ENCODE data around the gene SLC26A5.

SLC26A5 gene

DNA sequence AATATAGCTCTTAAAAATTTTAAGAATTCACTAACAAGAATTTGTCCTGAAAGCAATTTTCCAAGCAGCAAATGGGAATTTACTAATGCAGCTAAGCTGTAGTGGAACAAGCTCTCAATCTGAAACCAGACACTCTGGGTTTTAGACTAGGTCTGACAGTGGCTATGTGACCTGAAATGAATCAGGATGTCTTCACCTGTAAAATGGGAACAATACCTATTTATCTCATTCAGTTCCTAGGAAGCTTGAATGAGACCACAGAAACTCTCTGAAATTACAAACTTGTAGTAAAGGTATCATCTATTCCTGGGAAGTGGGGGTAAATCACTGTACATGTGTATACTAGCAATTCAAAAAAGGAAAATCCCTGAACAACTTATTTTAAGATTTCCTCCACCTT lies 102.7 kb downstream of the SLC26A5 start:
- no peak overlapping the region for H3K27ac ChIP-seq
- no peak overlapping the region for H2AFZ ChIP-seq
- TF ChIP-seq, protein P1, sequence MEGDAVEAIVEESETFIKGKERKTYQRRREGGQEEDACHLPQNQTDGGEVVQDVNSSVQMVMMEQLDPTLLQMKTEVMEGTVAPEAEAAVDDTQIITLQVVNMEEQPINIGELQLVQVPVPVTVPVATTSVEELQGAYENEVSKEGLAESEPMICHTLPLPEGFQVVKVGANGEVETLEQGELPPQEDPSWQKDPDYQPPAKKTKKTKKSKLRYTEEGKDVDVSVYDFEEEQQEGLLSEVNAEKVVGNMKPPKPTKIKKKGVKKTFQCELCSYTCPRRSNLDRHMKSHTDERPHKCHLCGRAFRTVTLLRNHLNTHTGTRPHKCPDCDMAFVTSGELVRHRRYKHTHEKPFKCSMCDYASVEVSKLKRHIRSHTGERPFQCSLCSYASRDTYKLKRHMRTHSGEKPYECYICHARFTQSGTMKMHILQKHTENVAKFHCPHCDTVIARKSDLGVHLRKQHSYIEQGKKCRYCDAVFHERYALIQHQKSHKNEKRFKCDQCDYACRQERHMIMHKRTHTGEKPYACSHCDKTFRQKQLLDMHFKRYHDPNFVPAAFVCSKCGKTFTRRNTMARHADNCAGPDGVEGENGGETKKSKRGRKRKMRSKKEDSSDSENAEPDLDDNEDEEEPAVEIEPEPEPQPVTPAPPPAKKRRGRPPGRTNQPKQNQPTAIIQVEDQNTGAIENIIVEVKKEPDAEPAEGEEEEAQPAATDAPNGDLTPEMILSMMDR (IDR thresholded peaks at IDR 0.05) = no peak
- no peaks in the 10 kb centered on the region for H3K27me3 ChIP-seq (ENCODE audit: control insufficient read depth, insufficient read depth, low read length)
- peak overlapping the region; percentile 91 for H3K4me3 ChIP-seq (ENCODE audit: low read depth, low read length)
- peaks cover 7% of the 10 kb centered on the region for H3K4me1 ChIP-seq
- no peaks in the 10 kb centered on the region for H3K9me3 ChIP-seq (ENCODE audit: control insufficient read depth, low read length)
- no peaks in the 10 kb centered on the region for H3K36me3 ChIP-seq (ENCODE audit: control insufficient read depth, insufficient read depth, low read length)
- peak overlapping the region; percentile 94 for H3K4me2 ChIP-seq (ENCODE audit: low read length)
- no peak overlapping the region for H3K9ac ChIP-seq
- H3K79me2 ChIP-seq = peaks cover 31% of the 10 kb centered on the region

DNA sequence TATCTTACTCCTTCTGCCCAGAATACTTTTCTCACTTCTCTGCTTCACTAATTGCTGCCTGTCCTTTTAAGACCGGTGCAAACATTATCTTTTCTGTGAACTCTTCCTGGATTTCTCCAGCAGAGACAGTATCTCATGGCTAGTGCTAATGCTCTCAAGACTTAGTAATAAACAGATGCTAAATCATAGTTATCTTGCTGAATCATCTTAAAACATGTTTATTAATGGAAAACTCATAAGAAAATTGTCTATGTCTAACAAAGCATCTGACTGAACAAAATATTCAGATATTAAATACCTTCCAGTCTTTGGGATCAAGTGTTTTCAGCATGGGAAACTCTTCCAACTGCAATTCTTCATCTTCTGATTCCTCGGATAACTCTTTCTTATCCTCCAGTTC lies 104.5 kb downstream of the SLC26A5 start:
- Histone ChIP-seq H3K4me2 (ENCODE audit: low read length) (no peak overlapping the region), H3K79me2 (peaks cover 26% of the 10 kb centered on the region), H3K27me3 (ENCODE audit: control insufficient read depth, insufficient read depth, low read length) (no peaks in the 10 kb centered on the region), H3K36me3 (ENCODE audit: control insufficient read depth, insufficient read depth, low read length) (no peaks in the 10 kb centered on the region), H3K9ac (no peak overlapping the region), H2AFZ (no peak overlapping the region), H3K4me1 (peaks cover 7% of the 10 kb centered on the region), H3K9me3 (ENCODE audit: control insufficient read depth, low read length) (no peaks in the 10 kb centered on the region), H3K4me3 (ENCODE audit: low read depth, low read length) (no peak overlapping the region), H3K27ac (no peak overlapping the region)
- TF ChIP-seq, protein P1 (IDR thresholded peaks at IDR 0.05) = no peak

DNA sequence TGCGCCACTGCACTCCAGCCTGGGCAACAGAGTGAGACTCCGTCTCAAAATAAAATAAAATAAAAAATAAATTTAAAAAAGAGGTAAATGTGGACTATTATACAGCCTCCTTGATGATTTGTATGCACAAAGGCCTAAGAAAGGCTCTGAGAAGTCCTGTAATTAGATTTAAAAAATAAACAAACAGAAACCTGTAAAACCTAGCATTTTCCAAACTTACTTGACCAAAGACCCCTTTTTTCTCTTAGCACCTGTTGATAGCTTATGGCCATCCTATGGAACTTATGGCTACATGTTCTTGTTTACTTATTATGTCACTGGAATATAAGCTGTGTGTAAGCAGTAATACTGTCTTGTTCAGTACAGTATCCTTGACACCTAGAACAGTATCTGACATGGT lies 107.1 kb downstream of the SLC26A5 start:
- Histone ChIP-seq H3K4me2 (ENCODE audit: low read length) (no peak overlapping the region), H2AFZ (no peak overlapping the region), H3K36me3 (ENCODE audit: control insufficient read depth, insufficient read depth, low read length) (no peaks in the 10 kb centered on the region), H3K79me2 (peaks cover 12% of the 10 kb centered on the region), H3K27ac (no peak overlapping the region), H3K27me3 (ENCODE audit: control insufficient read depth, insufficient read depth, low read length) (no peaks in the 10 kb centered on the region), H3K4me1 (peaks cover 6% of the 10 kb centered on the region), H3K9me3 (ENCODE audit: control insufficient read depth, low read length) (no peaks in the 10 kb centered on the region), H3K9ac (no peak overlapping the region), H3K4me3 (ENCODE audit: low read depth, low read length) (no peak overlapping the region)
- TF ChIP-seq, protein P1 (IDR thresholded peaks at IDR 0.05) = no peak

DNA sequence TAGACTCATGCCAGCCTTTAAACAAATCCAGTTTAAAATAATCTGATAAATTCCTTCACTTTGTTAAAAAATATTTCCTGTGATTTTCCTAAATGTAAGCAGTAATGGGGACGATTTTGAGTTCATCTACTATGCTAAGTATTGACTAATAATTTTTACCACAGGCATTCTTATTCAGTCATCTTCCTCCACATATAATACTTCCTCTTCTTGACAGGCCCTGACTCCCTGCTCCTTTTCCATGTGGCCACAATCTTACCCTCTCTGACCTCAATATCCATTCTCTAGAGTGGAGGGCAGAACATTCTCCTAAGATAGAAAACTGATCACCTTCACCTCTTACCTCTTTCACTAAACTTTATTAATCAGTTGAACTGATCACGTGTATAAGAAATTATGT lies 109.2 kb downstream of the SLC26A5 start:
- TF ChIP-seq, protein P1 (IDR thresholded peaks at IDR 0.05) = no peak
- Histone ChIP-seq H3K9ac (no peak overlapping the region), H3K4me3 (ENCODE audit: low read depth, low read length) (no peak overlapping the region), H3K4me2 (ENCODE audit: low read length) (no peak overlapping the region), H3K4me1 (no peaks in the 10 kb centered on the region), H3K27me3 (ENCODE audit: control insufficient read depth, insufficient read depth, low read length) (no peaks in the 10 kb centered on the region), H3K36me3 (ENCODE audit: control insufficient read depth, insufficient read depth, low read length) (no peaks in the 10 kb centered on the region), H3K79me2 (peaks cover 3% of the 10 kb centered on the region), H3K27ac (no peak overlapping the region), H2AFZ (no peak overlapping the region), H3K9me3 (ENCODE audit: control insufficient read depth, low read length) (no peaks in the 10 kb centered on the region)

DNA sequence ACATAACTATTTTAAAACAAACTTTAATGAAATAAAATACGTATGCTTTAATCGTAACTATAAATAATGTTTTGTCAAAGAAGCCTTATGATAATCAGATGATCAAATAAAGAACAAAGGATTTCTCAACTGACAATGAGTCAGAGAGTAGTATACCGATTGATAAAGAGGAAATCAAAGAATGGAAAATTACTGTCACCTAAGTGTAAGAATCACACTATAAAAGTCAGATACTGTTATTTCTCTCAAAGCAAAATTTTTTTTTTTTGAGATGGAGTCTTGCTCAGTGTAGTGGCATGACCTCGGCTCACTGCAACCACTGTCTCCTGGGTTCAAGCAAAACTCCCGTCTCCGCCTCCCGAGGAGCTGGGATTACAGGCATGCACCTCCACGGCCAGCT lies 120.3 kb downstream of the SLC26A5 start:
- Histone ChIP-seq H3K4me2 (ENCODE audit: low read length) (no peak overlapping the region), H3K27me3 (ENCODE audit: control insufficient read depth, insufficient read depth, low read length) (no peaks in the 10 kb centered on the region), H3K36me3 (ENCODE audit: control insufficient read depth, insufficient read depth, low read length) (no peaks in the 10 kb centered on the region), H3K9me3 (ENCODE audit: control insufficient read depth, low read length) (no peaks in the 10 kb centered on the region), H3K4me1 (no peaks in the 10 kb centered on the region), H3K4me3 (ENCODE audit: low read depth, low read length) (no peak overlapping the region), H3K27ac (no peak overlapping the region), H3K79me2 (no peaks in the 10 kb centered on the region), H2AFZ (no peak overlapping the region), H3K9ac (no peak overlapping the region)
- TF ChIP-seq, protein P1 (IDR thresholded peaks at IDR 0.05) = no peak

Data from parathyroid adenoma (tissue), 2 donors.